ENCODE data around the gene ACSS1.

Gene ACSS1

GRCh38 chr20:25058051-25058846 is at the start of gene ACSS1:
Gene ACSS1, minus strand, starts transcription at chr20:25058139. Its CDS starts 37 bp downstream, at chr20:25058102.
- DNase-seq = peak; percentile 73

- no peak for DNase-seq
These were observed 45.6 kb upstream of the ACSS1 start for GRCh38 chr20:25103526-25103925.

- DNase-seq = no peak
These were observed 43.0 kb upstream of the ACSS1 start for GRCh38 chr20:25100914-25101313.

- no peak for DNase-seq
These were observed 41.7 kb upstream of the ACSS1 start for GRCh38 chr20:25099601-25100140.

- no peak for DNase-seq
These were observed 39.6 kb upstream of the ACSS1 start for GRCh38 chr20:25097498-25097897.

- peak; percentile 61 for DNase-seq
These were observed 32.8 kb upstream of the ACSS1 start for GRCh38 chr20:25090492-25091429.

GRCh38 chr20:25089662-25090061 is 31.7 kb upstream of the ACSS1 start:
- no peak for DNase-seq

- no peak for DNase-seq
These were observed 31.2 kb upstream of the ACSS1 start for GRCh38 chr20:25089096-25089495.

GRCh38 chr20:25088267-25088666 is 30.3 kb upstream of the ACSS1 start:
- no peak for DNase-seq

- DNase-seq = no peak
These were observed 29.4 kb upstream of the ACSS1 start for GRCh38 chr20:25087186-25087929.

GRCh38 chr20:25085756-25086495 is 28.0 kb upstream of the ACSS1 start:
- DNase-seq = no peak

- no peak for DNase-seq
These were observed 26.8 kb upstream of the ACSS1 start for GRCh38 chr20:25084626-25085187.

GRCh38 chr20:25083773-25084625 is 26.1 kb upstream of the ACSS1 start:
- DNase-seq = peak; percentile 23

- DNase-seq = peak; percentile 23
These were observed 25.3 kb upstream of the ACSS1 start for GRCh38 chr20:25083141-25083772.

- peak; percentile 22 for DNase-seq
These were observed 24.5 kb upstream of the ACSS1 start for GRCh38 chr20:25082498-25082873.

GRCh38 chr20:25081730-25082497 is 24.0 kb upstream of the ACSS1 start, which contains the start of gene VSX1:
Gene VSX1, minus strand, starts transcription at chr20:25082141. Its CDS starts 45 bp downstream, at chr20:25082096.
- peak; percentile 23 for DNase-seq

- DNase-seq = peak; percentile 73
These were observed 23.3 kb upstream of the ACSS1 start for GRCh38 chr20:25081065-25081729.

GRCh38 chr20:25079171-25079570 is 21.2 kb upstream of the ACSS1 start:
- DNase-seq = no peak

- peak; percentile 13 for DNase-seq
These were observed 20.7 kb upstream of the ACSS1 start for GRCh38 chr20:25078662-25079061.
